ENCODE measurements around the gene MRPS18A.
"Not testable (repeated sequence)": the region's sequence is repeated elsewhere in the genome, so short reads cannot be mapped to it uniquely, and the experiment has no call there.

The MRPS18A gene

DNA sequence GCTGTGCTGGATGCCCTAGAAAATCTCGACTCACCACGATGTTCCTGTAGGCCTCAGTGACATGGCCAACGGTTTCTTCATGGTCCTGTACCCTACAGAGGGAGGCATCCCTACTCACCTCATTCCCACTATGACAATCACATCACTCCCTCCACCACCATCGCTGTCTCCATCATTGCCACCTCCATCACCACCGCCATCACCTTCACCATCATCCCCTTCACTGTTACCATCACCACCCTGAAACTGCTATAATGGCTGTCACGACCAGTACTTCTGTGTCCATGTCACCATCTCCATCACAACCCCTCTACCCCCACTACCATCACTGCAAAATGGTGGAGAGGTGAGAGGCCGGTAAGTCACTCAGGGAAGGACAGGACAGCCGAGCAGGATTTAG lies 29.8 kb upstream of the MRPS18A start:
- DNase-seq (ENCODE audit: low read depth, low spot score): no peak

DNA sequence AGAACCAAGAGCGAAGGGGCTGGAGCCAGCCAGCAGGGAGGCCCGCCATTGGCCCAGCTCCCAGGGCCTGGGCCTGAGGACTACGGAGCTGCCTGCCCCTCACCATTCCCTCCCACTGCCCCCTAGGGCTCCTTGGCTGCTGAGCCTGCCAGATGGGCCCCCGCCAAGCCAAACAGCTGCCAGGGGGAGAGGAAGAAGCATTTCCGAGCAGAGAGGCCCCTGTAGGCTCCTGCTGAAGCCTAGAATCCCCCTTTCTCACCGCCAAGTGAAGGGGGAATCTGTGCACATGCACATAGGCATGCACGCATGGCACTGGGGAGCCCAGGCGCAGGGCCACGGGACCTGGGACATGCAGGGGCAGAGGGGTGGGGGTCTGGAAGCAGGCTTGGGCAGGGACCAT lies 28.5 kb upstream of the MRPS18A start:
- no peak for DNase-seq (ENCODE audit: low read depth, low spot score)

DNA sequence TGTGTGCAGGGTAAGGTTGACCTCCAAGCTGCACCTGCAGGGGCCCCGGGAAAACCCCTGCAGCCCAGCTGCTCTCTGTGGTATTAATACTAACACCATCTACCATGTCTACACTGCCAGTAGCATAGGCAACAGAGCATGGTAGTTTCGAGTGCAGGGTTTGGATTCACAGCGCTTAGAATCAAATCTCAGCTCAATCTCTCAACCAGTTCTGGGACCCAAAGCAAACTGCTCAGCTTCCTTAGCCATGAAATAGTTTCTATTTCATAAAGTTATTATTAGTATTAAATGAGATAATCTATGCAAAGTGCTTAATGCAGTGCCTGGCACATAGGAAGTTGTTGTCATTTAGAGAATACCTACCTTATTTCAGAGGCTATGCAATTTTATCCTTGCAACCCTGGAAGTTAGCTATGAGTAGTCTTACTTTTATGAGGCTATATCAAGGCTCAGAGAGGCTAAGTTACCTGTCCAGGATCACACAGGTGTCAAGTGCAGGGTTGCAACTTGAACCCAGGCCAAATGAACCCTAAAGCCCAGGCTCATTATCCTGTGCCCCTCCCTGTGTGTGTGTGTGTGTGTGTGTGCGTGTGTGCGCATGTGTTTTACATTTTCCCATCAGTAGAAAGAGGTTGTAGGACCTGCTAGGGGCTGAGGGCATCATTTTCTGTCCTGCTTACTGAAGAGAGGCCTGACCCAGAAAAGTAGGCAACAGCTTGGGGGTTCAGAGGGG lies 27.6 kb upstream of the MRPS18A start:
- DNase-seq (ENCODE audit: low read depth, low spot score): no peak

DNA sequence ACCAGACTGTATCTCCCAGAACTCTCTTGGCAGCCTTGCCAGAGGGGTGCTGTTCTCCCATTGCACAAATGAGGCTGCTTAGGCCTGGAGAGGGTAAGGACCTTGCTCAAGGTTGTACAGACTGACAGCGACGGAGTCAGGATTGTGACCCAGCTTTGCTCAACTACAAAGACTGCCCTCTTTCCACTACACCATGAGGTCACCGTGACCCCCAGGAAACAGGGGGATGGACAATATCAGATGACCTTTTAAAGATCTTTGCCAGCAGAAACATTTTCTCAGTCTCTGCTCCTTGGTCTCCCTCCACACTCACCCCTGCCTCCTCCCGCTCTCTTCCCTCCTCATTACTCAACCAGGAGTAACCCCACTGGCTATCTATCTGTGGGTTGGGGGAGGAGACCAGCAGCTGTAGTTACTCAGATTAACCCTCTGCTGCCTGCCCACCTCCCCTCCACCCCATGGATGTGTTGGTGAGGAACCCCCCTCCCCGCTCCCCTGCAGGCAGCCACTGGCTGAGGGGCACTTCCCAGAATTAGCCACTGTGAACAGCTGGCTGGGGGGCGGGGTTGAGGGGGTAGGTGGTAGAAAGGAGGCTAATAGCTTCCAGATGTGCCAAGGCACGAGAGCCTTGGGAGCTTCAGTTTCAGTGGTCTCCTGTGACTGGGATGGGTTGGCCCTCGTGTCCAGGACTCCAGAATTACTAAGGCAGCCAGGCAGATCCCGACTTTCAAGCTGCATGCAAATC lies 26.9 kb upstream of the MRPS18A start:
- DNase-seq (ENCODE audit: low read depth, low spot score): no peak

DNA sequence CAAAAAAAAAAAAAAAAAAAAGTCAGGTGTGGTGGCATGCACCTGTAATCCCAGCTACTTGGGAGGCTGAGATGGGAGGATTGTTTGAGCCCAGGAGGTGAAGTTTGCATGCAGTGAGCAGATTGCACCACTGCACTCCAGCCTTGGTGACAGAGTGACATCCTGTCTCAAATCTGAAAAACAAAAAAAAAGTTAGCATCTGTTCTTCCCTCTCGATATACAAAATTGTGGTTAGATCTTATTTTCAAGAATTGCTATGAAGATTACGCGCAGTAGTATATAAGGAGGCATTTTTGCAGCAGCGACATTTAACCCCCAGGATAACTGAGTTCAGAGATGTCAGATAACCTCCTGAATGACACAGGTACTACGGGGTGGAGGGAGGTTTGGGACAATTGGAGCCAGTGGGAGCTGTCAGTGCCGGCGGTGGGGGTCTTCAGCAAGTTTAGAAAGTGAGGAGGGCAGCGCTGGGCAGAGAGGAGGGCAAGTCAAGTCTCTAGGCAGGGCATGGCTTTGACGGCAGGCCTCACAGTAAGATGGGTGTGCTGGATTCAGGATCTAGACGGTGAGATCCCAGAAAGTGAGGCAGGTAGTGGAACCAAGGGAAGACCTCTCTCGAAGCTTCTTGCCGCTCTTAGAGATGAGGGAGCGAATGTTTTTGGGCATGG lies 26.2 kb upstream of the MRPS18A start:
- DNase-seq (ENCODE audit: low read depth, low spot score): no peak

DNA sequence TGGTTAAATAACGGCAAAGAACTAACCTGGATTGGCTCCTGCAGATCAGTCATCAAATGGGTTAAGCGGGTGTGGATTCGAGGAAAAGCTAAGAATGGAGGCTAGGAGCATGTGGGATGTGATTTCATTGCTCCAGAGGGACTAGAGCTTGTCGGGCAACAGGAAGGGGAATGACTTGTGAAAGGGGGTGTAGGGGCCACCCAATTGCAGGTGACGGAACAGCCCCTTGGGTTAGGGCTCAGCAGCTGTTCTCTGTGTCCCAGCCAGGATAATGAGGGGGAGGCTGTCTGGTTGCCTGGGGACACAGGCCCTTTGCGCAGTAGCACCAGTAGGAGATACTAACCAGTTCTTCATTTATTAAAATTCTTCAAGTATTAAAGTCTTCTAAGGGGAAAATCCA lies 25.0 kb upstream of the MRPS18A start:
- DNase-seq (ENCODE audit: low read depth, low spot score): no peak

DNA sequence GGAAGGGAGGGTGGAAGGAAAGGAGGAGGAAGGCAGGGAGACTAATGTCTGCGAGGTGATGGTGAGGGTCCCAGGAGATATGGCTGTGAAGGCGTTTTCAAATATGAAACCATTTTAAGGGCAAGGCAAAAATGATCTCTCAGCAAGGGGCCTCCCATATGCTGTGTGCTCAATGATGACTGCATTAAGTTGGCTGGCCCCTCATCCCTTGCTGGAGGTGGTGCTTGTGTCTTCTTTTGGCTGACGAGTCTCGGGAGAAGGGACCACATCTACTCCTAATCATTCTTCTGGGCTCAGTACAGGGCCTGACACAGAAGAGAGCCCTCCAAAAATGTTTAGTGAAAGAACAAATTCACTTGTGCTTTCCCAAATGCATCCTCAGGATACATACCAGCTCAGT lies 23.0 kb upstream of the MRPS18A start:
- DNase-seq (ENCODE audit: low read depth, low spot score): no peak

DNA sequence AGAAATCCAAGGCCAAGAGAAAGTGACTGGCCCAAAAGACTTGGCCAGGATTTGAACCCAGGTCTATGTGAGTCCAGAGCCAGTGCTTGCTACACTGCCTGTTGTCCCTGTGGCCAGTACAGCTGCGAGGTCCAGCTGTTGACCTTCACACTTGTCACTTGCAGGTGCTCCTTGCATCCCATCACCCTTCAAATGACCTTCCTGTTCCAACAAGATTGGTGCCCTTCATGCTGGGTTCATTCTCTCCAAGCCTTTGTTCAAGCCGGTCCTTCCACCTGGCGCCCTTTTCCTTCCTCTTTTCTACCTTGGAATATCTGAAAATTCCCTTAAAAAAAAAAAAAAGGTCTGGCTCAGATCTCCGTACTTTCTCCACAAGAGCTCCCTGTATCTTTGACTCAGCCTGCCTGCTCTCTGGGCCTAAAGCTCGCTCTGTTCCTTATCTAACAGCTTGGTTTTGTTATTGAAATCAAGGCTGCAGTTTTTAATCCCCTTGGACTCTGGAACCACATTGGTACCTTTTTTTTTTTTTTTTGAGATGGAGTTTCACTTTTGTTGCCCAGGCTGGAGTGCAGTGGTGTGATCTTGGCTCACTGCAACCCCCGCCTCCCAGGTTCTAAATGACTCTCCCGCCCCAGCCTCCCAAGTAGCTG lies 22.2 kb upstream of the MRPS18A start:
- no peak for DNase-seq (ENCODE audit: low read depth, low spot score)

DNA sequence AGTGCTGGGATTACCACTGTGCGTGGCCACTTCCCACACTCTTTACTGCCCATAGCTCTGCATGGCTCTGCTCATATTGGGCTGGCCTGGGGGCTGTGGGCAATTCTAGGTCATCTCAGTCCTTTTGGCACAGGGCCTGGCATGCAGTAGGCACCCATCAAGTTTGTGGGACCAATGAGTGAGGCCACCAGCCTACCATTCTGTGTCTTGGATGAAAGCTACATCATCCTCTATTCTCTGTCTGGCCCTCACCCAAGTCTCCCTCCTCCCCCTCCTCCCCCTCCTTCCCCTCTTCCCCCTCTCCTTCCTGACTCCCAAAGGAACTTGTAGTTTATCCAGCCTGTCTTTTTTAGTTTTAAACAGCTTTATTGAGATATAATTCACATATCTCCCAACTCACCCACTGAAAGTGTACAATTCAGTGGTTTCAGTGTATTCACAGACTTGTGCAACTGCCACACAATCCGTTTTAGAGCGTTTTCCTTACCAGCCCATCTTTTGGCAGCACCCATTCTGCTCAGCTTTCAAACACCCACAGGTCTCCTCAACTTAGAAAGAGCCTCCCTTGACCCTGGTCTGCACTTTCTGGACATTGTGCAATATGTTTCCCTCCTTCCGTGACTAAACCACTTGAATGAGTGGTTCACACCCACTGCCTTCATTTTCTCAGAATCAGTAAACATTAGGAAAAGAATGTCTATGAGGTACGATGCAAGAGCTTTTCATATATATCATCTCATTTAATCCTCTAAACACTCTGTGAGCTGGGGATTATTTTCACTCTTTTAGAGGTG lies 21.5 kb upstream of the MRPS18A start:
- no peak for DNase-seq (ENCODE audit: low read depth, low spot score)

DNA sequence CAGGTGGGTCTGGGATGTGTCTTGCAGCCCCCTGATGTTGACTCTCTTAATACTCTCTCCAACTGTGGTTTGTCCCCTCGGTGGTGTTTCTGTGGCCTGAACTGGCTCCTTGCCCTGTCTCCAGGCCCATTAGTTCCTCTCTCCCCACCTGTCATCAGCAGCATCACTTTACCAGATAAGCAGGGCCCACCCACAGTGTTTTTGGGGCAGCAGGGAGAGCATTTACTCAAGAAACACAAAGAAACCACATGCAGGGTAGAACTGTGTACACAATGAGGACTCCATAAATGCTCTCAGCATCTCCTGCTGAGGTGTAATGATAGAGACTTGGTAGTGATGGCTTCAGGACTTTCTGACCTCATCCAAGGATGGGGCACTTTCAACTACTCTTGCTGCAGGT lies 20.2 kb upstream of the MRPS18A start:
- DNase-seq (ENCODE audit: low read depth, low spot score): no peak

DNA sequence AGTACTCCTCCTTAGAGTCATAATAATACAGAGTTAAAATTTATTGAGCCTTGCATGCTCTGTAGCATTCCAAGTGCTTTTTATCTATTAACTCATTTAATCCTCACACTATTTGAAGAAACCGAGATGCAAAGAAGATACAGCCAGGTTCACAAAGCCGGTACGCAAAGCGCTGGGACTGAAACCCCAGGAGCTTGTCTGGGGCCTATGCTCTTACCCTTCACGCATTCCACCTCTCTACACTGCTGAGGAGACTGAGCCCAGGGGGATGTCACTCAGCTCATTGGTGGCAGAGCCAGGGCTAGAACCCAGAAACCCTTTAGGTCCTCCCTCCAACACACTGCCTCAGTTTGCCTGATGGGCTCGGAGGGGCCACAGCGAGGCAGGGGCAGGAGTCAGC lies 19.7 kb upstream of the MRPS18A start:
- DNase-seq (ENCODE audit: low read depth, low spot score): no peak

DNA sequence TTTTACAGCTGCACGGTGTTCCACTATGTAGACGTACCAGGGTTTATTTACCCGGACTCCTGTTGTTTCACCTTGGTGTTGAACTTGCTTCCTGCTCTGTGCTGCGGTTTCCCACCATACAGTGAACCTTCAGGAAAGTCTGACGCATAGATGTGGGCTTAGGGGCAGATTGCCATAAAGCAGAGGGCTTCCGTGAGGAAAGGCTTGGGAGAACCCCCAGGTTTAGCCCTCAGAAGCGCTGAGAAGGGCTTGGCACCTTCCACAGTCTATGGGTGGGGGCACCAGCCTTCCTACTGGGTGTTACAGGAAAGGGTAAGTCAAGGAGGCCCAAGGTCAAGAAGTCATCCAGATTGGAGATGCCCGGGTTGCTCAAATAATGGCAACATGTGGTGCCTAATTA lies 19.2 kb upstream of the MRPS18A start:
- DNase-seq (ENCODE audit: low read depth, low spot score): no peak

DNA sequence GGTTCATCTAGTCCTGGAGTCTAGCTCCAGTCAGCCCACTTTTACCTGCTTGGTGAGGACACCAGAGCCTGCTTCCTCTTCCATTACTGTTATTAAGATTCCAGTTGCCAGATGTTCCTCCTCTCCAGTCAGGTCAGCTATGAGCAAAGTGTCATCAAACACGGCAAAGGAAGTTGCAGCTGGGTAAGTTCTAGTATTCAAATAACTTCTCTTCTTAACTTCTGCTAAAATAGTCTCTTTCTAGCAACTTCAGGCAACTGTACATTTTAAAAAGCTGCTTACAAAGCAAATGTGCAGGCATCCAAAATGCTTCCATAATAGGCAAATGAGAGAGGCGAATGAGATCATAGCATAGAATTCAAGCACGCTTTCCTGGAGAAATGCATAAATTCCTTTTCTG lies 18.4 kb upstream of the MRPS18A start:
- DNase-seq (ENCODE audit: low read depth, low spot score): no peak

DNA sequence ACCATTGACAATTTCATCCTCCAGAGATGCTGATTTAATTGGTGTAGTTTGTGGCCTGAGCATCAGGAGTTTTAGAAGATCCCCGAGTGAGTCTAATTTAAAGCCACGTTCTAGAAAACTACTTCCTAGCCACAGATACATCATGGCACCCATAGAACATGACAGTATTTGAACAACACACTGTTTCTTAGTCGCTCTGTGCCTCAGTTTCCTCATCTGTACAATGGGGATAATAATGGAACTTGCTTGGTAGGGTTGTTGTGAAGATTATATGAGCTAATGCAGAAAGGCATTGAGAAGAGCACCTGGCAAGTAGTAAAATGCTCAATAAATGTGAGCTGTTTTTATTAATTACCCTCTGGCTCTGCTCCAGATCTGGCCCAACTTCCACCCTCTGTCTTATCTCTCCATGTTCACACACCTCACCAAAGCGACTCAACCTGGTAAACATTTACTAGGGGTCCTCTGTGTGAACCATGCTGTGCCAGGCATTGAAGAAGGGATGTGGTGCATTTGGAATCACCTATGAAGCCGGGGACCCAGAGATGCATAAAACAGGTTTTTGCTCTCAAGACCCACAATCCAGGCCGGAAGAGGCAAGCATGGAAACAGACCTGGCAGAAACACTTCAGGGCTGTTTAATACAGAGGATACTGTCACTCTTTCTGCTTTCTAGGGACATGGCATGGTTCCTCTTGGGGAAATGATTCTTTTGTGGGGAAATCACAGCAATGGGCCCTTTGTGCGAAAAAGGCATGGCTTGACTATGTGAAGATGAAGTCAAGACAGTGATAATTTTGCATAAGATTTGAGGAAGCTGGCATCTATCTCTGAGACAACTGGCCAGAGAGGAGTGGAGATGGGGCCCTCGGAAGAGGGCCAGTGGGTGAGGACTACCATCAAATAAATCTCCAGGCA lies 16.2 kb upstream of the MRPS18A start:
- DNase-seq (ENCODE audit: low read depth, low spot score): no peak

DNA sequence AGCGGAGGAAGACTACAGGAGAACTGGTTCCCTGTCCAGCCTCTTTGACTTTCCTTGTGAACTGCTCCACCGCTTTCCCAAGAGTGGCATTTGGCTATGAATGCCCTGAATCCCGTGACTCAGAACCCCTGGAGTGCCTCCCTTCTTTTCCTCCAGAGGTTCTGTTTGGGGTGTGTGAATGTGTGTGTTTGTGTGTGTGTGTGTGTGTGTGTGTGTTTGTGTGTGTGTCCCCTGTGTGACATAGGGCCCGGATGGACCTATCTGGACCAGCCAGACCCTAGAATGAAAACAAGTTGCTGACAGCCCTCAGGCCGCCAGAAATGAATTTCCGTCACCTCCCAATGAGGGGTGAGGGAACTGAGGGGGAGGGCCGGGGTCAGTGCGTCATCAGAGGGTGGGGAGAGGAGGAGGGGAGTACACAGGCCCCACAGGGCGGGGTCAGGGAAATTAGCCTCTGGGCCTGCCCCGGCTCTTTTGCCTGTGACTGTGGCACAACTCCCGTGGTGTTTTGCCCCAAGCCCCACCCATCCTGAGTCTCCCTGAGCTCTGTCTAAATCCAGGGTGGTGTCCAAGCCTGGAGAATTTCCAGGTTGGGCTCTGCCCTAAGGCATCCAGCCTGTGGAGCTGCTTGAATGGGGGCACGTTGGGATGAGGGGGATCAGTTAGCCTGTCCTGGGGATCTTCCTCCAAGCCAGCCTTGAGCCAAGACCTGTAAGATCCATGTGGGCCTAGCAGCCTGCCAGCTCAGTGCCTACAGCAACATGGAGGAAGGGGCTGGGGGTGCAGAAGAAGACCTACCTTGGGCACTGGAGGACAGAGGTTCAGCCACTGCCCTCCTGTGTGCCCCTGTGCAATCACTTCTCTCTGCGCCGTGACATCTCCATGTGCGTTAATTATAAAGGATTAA lies 15.2 kb upstream of the MRPS18A start:
- DNase-seq (ENCODE audit: low read depth, low spot score): no peak

DNA sequence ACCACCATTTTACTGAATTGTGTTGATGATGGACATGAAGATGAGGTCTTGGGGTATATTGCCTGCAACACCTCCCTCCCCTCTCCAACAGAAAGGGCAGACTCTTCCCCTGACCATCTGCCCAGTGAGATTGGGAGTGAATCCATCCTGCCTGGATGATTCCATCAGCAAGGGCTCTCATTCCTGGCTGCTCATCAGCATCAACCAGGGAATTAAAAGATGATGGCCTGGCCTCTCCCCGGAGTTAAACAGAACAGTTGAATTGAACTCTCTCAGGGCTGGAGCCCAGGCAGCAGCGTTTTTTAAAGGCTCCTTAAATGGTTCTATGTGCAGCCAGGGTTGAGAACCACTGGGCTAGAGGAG lies 14.6 kb upstream of the MRPS18A start:
- DNase-seq (ENCODE audit: low read depth, low spot score): no peak

DNA sequence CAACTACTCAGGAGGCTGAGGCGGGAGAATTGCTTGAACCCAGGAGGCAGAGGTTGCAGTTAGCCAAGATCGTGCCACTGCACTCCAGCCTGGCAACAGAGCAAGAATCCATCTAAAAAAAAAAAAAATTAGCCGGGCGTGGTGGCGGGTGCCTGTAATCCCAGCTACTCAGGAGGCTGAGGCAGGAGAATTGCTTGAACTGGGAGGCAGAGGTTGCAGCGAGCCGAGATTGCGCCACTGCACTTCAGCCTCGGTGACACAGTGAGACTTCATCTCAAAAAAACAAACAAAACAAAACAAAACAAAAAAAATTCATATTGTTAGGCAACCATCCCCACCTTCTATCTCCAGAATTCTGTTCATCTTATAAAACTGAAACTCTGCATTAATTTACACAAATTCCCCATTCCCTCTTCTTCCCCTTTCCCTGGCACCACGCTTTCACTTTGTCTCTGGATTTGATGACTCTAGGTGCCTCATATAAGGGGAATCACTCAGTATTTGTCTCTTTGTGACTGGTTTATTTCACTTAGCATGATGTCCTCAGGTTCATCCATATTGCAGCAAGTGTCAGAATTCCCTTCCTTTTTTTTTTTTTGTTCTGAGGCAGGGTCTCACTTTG lies 13.5 kb upstream of the MRPS18A start:
- not testable (repeated sequence) for DNase-seq (ENCODE audit: low read depth, low spot score)

DNA sequence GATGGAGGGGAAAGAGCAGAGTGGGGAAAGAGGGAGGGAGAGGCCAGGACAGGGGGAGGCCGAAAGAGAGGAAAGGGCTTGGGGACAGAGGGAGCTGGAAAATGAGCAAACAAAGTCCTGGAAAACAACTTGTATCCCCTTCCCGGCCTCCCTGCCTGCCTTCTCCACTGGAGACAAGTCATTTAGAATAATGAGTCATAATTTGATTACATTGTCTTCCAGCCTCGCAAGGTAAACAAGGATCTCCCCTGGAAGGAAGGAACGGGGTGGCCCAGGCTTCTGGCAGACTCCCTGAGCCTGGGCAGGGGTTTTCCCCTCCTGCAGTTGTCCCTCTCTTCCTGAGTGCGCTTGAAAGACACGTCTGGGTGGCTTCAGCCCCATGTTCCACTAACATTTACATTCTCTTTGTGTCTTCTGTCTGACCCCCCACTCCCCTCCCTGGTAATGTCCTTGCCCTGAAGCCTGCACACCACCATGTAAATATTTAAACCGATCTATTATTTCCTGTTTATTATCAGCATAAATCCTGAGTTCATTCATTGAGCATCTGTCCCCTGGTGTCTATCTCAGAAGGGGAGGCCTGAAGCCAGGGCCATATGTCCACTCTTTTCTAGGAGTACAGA lies 12.1 kb upstream of the MRPS18A start:
- DNase-seq (ENCODE audit: low read depth, low spot score): no peak
